Measurements from ENCODE around the gene CAMK2N2.

Gene CAMK2N2

DNA sequence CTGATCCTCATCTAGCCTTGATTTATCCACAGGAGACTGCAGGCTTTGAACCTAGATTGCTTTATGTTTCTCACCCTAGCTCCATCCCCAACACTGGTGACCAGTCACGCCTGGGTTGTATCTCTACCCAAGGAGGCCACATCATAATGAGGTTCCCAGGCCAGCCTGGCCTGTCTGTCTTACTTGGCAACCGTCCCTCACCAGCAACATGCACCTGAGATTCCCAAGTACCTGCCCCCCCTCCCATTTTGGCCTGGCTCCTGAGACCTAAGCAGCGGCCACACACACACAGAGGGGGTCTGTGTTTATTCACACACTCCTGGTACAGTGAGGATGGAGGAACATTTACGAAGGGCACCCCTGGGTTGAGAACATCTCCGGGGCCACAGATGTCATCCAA is 2.4 kb downstream of the CAMK2N2 start:
- Histone ChIP-seq H3K4me2 (no peak overlapping the region), H3K9ac (no peak overlapping the region), H3K27ac (no peak overlapping the region), H3K4me3 (no peak overlapping the region), H3K9me3 (no peaks in the 10 kb centered on the region), H4K20me1 (peaks cover 85% of the 10 kb centered on the region), H3K36me3 (peaks cover 11% of the 10 kb centered on the region), H3K4me1 (peaks cover 27% of the 10 kb centered on the region), H3K27me3 (peaks cover 62% of the 10 kb centered on the region)
- TF ChIP-seq Cebpa-rat (IDR thresholded peaks at IDR 0.05) = no peak

DNA sequence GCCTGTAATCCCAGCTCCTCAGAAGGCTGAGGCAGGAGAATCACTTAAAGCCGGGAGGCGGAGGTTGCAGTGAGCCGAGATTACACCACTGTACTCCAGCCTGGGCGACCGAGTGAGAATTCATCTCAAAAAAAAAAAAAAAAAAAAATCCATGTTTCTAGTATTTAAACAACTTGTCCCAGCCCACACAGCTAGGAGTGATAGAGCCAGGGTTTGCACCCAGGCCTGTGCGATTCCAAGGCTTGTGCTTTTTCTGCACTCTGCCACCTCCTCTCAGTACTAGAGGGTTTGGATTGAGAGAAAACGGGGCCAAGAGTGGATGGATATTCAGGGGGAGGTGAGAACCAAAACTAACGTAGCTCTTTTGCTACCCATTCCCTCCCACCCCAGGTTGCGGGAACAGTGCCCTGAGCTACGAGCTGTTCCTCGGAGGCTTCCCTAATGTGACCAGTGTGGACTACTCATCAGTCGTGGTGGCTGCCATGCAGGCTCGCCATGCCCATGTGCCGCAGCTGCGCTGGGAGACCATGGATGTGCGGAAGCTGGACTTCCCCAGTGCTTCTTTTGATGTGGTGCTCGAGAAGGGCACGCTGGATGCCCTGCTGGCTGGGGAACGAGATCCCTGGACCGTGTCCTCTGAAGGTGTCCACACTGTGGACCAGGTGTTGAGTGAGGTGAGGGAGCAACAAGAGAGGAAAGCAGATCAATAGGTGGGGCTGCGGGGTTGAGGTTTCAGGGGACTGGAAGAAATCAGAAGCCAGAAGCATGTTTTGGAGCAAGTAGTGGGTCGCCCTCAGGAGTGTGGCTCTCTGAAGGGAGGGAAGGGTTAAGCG is 4.1 kb downstream of the CAMK2N2 start:
- H3K27ac ChIP-seq = no peak overlapping the region
- peaks cover 19% of the 10 kb centered on the region for H3K4me1 ChIP-seq
- peaks cover 11% of the 10 kb centered on the region for H3K36me3 ChIP-seq
- no peak overlapping the region for H3K4me2 ChIP-seq
- no peak overlapping the region for H3K4me3 ChIP-seq
- no peak overlapping the region for H3K9ac ChIP-seq
- H3K9me3 ChIP-seq = no peaks in the 10 kb centered on the region
- H4K20me1 ChIP-seq = peaks cover 93% of the 10 kb centered on the region
- peaks cover 45% of the 10 kb centered on the region for H3K27me3 ChIP-seq
- no peak for TF ChIP-seq Cebpa-rat (IDR thresholded peaks at IDR 0.05)

DNA sequence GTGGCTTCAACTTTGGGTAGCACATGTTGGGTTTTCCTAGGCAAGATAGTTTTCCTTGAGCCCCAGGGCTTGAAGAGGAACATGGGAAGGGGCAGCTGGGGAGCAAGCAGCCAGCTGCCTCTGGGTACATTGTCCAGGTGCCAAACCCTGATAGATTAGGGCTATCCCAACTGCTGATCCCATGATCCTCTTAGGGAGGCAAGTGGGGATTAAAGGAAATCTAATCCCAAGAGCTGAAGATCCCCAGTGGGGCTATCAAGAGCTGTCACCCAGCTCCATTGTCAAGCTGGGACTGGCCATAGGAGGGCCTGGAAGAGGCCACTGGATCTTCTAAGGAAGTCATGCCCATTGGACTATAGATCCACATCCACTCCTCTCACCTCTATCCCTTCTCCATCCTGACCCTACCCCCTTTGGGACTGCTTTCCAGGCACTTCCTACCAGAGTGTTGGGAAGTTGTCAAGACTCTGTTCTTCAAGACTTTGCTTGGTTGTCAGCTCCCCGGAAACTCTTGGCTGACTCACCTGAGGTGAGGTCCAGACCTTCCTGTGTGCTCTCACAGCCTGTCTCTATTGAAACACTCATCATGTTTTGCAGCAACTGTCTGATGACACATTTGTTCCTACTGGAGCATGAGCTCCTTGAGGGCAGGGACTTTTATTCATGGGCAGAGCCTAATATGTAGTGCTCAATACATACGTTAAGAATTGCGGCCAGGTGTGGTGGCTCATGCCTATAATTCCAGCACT is 5.9 kb downstream of the CAMK2N2 start:
- no peak for TF ChIP-seq Cebpa-rat (IDR thresholded peaks at IDR 0.05)
- Histone ChIP-seq H3K4me3 (no peak overlapping the region), H3K9me3 (no peaks in the 10 kb centered on the region), H3K9ac (no peak overlapping the region), H3K4me1 (peaks cover 11% of the 10 kb centered on the region), H4K20me1 (peaks cover 98% of the 10 kb centered on the region), H3K27me3 (peaks cover 27% of the 10 kb centered on the region), H3K4me2 (no peak overlapping the region), H3K36me3 (peaks cover 11% of the 10 kb centered on the region), H3K27ac (no peak overlapping the region)

DNA sequence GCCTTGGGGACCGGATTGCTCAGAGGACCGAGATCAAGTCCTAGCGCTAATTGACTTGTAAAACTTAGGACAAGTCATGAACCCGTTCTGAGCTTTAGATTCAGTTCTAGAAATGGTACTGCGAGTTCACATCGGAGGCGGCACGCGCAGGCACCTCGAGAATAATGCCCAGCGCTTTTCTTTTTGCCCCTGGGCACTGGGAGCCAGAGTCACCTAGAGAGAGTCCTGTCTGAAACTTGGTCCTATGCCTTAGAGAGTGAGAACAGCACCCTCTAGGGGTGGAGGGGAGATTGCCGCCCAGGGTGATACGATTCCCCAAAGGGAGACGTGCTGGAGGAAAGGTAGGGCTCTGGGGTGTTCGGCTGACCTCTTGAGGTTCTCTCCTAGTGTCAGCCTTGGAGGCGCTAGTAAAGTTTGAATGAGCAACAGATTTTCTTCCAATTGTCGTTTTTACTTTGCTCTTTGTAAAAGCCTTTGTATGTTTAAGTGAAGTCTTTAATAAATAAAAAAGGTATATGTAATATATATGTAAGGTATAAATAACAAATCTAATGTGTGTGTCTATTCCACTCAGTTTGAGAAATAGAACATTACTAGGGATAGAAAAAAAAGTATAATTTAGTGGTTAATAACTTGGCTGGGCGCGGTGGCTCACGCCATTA is 11.1 kb downstream of the CAMK2N2 start:
- Histone ChIP-seq H3K36me3 (peaks cover 13% of the 10 kb centered on the region), H3K4me3 (peak overlapping the region; percentile 85), H3K4me2 (peak overlapping the region; percentile 88), H3K9me3 (no peaks in the 10 kb centered on the region), H3K9ac (peak overlapping the region; percentile 92), H3K27ac (peak overlapping the region; percentile 95), H3K4me1 (peaks cover 23% of the 10 kb centered on the region), H3K27me3 (no peaks in the 10 kb centered on the region), H4K20me1 (peaks cover 67% of the 10 kb centered on the region)
- TF ChIP-seq Cebpa-rat (IDR thresholded peaks at IDR 0.05) = no peak

DNA sequence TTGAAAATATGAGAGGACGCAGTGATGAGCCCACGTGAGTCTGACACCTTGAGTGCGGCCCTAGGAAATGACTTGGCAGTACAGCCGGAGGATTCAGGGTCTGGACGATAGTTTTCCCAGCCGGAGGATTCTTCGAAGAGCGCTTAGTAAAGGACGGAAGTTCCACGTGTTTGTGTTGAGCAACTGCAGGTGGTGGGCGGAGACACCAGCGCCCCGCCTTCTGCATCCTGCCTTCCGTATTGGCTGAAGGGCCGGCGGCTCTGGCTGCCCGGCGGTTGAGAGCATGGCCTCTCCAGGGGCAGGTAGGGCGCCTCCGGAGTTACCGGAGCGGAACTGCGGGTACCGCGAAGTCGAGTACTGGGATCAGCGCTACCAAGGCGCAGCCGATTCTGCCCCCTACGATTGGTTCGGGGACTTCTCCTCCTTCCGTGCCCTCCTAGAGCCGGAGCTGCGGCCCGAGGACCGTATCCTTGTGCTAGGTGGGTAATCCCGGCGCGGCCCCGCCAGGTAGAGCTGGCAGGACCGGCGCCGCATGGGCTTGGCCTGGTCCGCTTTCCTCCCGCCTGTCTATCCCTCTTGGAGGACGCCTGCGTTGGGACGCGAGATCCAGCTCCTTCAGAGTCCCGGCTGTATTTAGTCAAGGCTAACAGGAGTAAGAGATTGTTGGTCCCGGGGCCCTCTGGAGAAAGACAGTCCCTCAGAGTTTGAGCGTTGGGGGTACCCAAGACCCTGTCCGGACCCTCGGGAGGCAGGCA is 11.8 kb downstream of the CAMK2N2 start, which contains the start of gene EEF1AKMT4:
Gene EEF1AKMT4 (plus strand): TSS at position 261 of the 755 bp plus-strand sequence. CDS start 23 bp downstream, at position 284.
- Histone ChIP-seq H3K4me3 (peak within 1 kb of the TSS; percentile 85), H3K27ac (peak within 1 kb of the TSS; percentile 95), H3K4me2 (peak within 1 kb of the TSS; percentile 88), H3K9me3 (no peaks in the 10 kb centered on the region), H4K20me1 (peaks cover 67% of the 10 kb centered on the region), H3K27me3 (no peaks in the 10 kb centered on the region), H3K9ac (peak within 1 kb of the TSS; percentile 92), H3K36me3 (peaks cover 20% of the 10 kb centered on the region), H3K4me1 (peaks cover 23% of the 10 kb centered on the region)
- peak; percentile 98 for TF ChIP-seq Cebpa-rat (IDR thresholded peaks at IDR 0.05)

DNA sequence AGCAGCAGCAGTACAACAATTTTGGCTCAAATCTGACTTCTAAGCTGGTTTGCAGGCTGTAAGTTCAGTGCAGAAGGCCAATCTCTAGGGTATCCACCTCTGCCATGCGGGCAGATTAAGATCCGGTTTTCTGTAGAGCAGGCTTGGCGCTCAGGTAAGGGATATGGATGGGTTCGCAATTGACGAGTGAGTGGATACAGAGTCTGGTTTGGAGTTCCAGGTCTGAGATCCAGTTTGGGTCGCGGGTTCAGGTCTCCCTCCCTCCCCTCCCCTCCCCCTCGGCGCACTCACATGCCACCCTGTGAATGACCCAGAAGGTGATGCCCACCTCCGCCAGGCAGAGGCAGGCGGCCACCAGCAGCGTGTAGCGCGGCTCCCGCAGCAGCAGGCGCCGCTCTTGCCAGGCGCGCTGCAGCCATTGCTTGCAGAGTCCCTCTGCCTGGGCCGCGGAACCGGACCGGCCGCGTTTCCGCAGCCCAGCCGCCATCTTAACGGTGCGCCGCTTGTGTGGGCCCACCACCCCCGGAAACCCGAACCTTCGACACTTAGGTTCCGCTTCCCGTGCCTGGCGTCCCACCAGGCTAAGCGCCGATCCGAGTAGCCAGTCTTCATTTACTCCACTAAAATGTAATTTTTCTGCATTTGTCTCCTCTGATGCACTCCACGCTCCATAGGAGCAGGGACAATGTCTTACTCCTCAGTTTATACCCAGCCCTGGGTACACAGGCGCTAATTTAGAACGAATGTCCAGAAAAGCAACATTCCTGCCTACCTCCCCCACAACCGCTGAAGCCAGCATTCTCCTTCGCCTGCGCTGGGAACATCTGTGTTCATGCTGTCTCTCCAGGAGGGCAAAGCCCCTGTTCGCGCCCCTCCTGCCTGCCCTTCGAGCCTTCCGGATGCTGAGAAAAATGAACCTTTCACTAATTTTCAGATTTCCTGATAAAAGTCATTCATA is 12.6 kb downstream of the CAMK2N2 start, which contains the start of gene ALG3:
Gene ALG3 (minus strand): TSS at position 509 of the 958 bp plus-strand sequence. CDS start 22 bp downstream, at position 487.
- H3K27ac ChIP-seq = peak within 1 kb of the TSS; percentile 95
- peak within 1 kb of the TSS; percentile 92 for H3K9ac ChIP-seq
- TF ChIP-seq Cebpa-rat (IDR thresholded peaks at IDR 0.05) = no peak
- peak within 1 kb of the TSS; percentile 88 for H3K4me2 ChIP-seq
- H3K36me3 ChIP-seq = peaks cover 28% of the 10 kb centered on the region
- peaks cover 23% of the 10 kb centered on the region for H3K4me1 ChIP-seq
- H3K4me3 ChIP-seq = peak within 1 kb of the TSS; percentile 85
- H3K9me3 ChIP-seq = no peaks in the 10 kb centered on the region
- H4K20me1 ChIP-seq = peaks cover 67% of the 10 kb centered on the region
- no peaks in the 10 kb centered on the region for H3K27me3 ChIP-seq

DNA sequence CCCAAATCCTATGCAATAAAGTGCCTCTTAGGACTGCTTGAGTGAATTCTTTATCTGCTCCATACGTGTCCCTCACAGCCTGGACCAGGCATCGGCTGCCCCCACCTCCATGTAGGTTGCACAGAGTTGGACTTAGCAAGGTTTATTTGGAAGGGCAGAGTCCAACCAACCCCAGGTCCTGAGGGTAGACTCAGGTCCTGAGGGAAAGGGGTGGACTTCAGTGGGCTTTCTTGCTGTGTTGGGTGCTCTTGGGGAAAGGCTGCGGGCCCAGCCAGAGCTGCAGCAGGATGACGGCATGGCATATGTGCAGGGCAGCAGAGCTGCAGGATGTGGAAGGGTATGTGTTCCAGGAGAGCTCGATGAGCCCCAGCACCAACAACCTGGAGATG is 19.1 kb downstream of the CAMK2N2 start:
- no peaks in the 10 kb centered on the region for H3K27me3 ChIP-seq
- H3K9ac ChIP-seq = no peak overlapping the region
- no peak overlapping the region for H3K4me2 ChIP-seq
- H3K9me3 ChIP-seq = no peaks in the 10 kb centered on the region
- peaks cover 23% of the 10 kb centered on the region for H3K4me1 ChIP-seq
- no peak for TF ChIP-seq Cebpa-rat (IDR thresholded peaks at IDR 0.05)
- H4K20me1 ChIP-seq = peaks cover 81% of the 10 kb centered on the region
- H3K27ac ChIP-seq = no peak overlapping the region
- peaks cover 55% of the 10 kb centered on the region for H3K36me3 ChIP-seq
- H3K4me3 ChIP-seq = no peak overlapping the region

Measured in BLaER1 (cell line).